Keratinocyte (primary cell): Measurements from ENCODE around the gene GJB4. TPM values are rescaled to one million over a fixed set of nuclear protein-coding genes. Genes with fewer than 3 reads are reported as not detected.
"Not testable (repeated sequence)": the region's sequence is repeated elsewhere in the genome, so short reads cannot be mapped to it uniquely, and the experiment has no call there.

ENCODE experiments used
- DNase-seq: peaks from one replicate; pipeline ENCODE4 v3.0.0-alpha.2; 2011; ENCODE audit warnings: low read depth, missing footprints, low spot score
- FAIRE-seq: peaks from 2 replicates; lab custom pipeline; 2011; peaks lifted over from hg19 to GRCh38; lab: Jason Lieb, UNC
- H2AFZ ChIP-seq: 2 replicates; pipeline ENCODE4 v1.6.0; 2012; ENCODE audit warnings: low read length, control low read depth, inconsistent platforms; ENCODE audit not compliant: control insufficient read depth
- H3K27ac ChIP-seq: 2 replicates; pipeline ENCODE4 v1.5.1; 2011; ENCODE audit warnings: low read length; ENCODE audit not compliant: control insufficient read depth, insufficient read depth
- H3K27me3 ChIP-seq: 3 replicates; pipeline ENCODE4 v1.6.0; 2011; ENCODE audit warnings: low read length; ENCODE audit not compliant: control insufficient read depth, insufficient read depth; ENCODE audit errors: extremely low read depth
- H3K36me3 ChIP-seq, 2 experiments: 2 replicates in 1 of 2; 3 replicates in 1 of 2; pipeline ENCODE4 v1.5.1; 2011; ENCODE audit warnings: low read length in 2 of 2, mild to moderate bottlenecking in 1 of 2; ENCODE audit not compliant: control insufficient read depth in 2 of 2, insufficient read depth in 2 of 2; ENCODE audit errors: extremely low read depth in 1 of 2
- H3K4me1 ChIP-seq: 3 replicates; pipeline ENCODE4 v1.5.1; 2011; ENCODE audit warnings: low read length; ENCODE audit not compliant: control insufficient read depth, insufficient read depth; ENCODE audit errors: extremely low read depth
- H3K4me2 ChIP-seq: 3 replicates; pipeline ENCODE4 v1.6.0; 2011; ENCODE audit warnings: low read depth, low read length; ENCODE audit not compliant: control insufficient read depth, insufficient read depth; ENCODE audit errors: extremely low read depth
- H3K4me3 ChIP-seq, 3 experiments: fragments of 200-600 bp in 1 of 3; sonication (generic) in 1 of 3; 2 replicates in 2 of 3; 3 replicates in 1 of 3; pipeline ENCODE4 v1.5.1; 2011 to 2016; ENCODE audit warnings: low read length in 3 of 3, mild to moderate bottlenecking in 3 of 3, control low read depth in 2 of 3, inconsistent platforms in 1 of 3, low read depth in 1 of 3, mixed read lengths in 1 of 3, mixed run types in 1 of 3, moderate library complexity in 1 of 3; ENCODE audit not compliant: control insufficient read depth in 2 of 3, insufficient read depth in 2 of 3; ENCODE audit errors: extremely low read depth in 1 of 3
- H3K79me2 ChIP-seq: 2 replicates; pipeline ENCODE4 v1.6.0; 2012; ENCODE audit warnings: low read length; ENCODE audit not compliant: control insufficient read depth, insufficient read depth
- H3K9ac ChIP-seq: 3 replicates; pipeline ENCODE4 v1.6.0; 2011; ENCODE audit warnings: low read length; ENCODE audit not compliant: control insufficient read depth, insufficient read depth; ENCODE audit errors: extremely low read depth
- H3K9me1 ChIP-seq: 3 replicates; pipeline ENCODE4 v1.6.0; 2011; ENCODE audit warnings: low read length; ENCODE audit not compliant: control insufficient read depth, insufficient read depth; ENCODE audit errors: extremely low read depth
- H3K9me3 ChIP-seq: 2 replicates; pipeline ENCODE4 v1.5.1; 2012; ENCODE audit warnings: low read depth, low read length; ENCODE audit not compliant: control insufficient read depth
- H4K20me1 ChIP-seq: 3 replicates; pipeline ENCODE4 v1.6.0; 2011; ENCODE audit warnings: low read length; ENCODE audit not compliant: control insufficient read depth, insufficient read depth; ENCODE audit errors: extremely low read depth
- CTCF ChIP-seq, 3 experiments: IDR thresholded peaks in 1 of 3; conservative IDR thresholded peaks in 1 of 3; optimal IDR thresholded peaks in 1 of 3; 2 replicates in 2 of 3; 3 replicates in 1 of 3; pipeline versions ENCODE3 to v1.5.1; 2011; ENCODE audit warnings: low read length in 3 of 3, mild to moderate bottlenecking in 3 of 3, moderate library complexity in 2 of 3, control low read depth in 1 of 3, inconsistent platforms in 1 of 3; ENCODE audit not compliant: insufficient read depth in 2 of 3; ENCODE audit errors: extremely low read depth in 1 of 3
- EZH2 ChIP-seq: IDR thresholded peaks from one replicate; pipeline ENCODE4 v1.6.1; 2012; ENCODE audit warnings: inconsistent platforms, mild to moderate bottlenecking, low read length, moderate library complexity
- dilution Hi-C: fragments of 300-500 bp; cut with MboI; formaldehyde crosslinking; loops from one replicate; pipeline ENCODE4 v1.7.0; 2020; ENCODE audit warnings: low sequenced_read_pairs; ENCODE audit not compliant: extremely low pct_ligation_motif_present
- polyA plus RNA-seq, 5 experiments: library from polyadenylated mRNA; depleted of rRNA in 3 of 5; stranded (reverse) in 3 of 5; stranded (forward) in 1 of 5; unstranded in 1 of 5; fragments of >200 nt; gene quantifications; 1 replicate in 1 of 5; 2 replicates in 3 of 5; 3 replicates in 1 of 5; pipeline versions ENCODE4 v1.2.1 to v1.2.3, GENCODE V29; 2011 to 2012; ENCODE audit warnings: missing spikeins in 2 of 5, low read depth in 1 of 5, low replicate concordance in 1 of 5

GJB4 gene
- polyA plus RNA-seq, 1 donor (not counting 4 experiments of a cell fraction or from before 2014, with no cell fraction given), result 18.1 TPM

- no peaks in the 10 kb centered on the region for H3K9me3 ChIP-seq
- DNase-seq (no peak), FAIRE-seq (no peak)
- no peaks in the 10 kb centered on the region for H3K4me1 ChIP-seq
- no peaks in the 10 kb centered on the region for H3K9me1 ChIP-seq
- no peaks in the 10 kb centered on the region for H3K27me3 ChIP-seq
- H3K4me2 ChIP-seq, result no peak overlapping the region
- TF ChIP-seq CTCF (optimal IDR thresholded peaks at IDR 0.05 in 1 of 3, IDR thresholded peaks at IDR 0.05 in 1 of 3, conservative IDR thresholded peaks at IDR 0.05 in 1 of 3; ENCODE audit: extremely low read depth in 1 of 3, insufficient read depth in 2 of 3, low read length in 3 of 3) (no peak), EZH2 (no peak)
- no peaks in the 10 kb centered on the region for H3K79me2 ChIP-seq
- no peak overlapping the region for H3K27ac ChIP-seq
- H4K20me1 ChIP-seq, result no peaks in the 10 kb centered on the region
- no peak overlapping the region for H3K9ac ChIP-seq
- H3K4me3 ChIP-seq, result no peak overlapping the region
- no peaks in the 10 kb centered on the region for H3K36me3 ChIP-seq
- dilution Hi-C loops, result no loop called here
- H2AFZ ChIP-seq, result no peak overlapping the region
Observed at GRCh38 chr1:34736692-34737091, 22.8 kb upstream of the GJB4 start.

DNA sequence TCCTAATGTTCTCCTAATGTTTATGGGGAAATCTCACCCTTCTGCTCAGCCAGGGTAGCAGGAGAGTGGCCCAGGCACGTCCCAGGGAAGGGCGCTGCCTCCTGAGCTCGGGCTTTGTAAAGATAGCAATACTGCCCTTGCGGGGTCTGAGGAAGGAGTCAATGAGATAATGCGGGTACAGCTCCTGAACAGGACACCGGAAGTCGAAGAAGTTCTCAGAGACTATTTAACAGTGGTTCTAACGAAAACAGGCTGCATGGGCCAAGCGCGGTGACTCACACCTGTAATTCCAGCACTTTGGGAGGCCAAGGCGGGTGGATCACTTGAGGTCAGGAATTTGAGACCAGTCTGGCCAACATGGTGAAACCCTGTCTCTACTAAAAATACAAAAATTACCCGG, 22.3 kb upstream of the GJB4 start:
- H3K9me3 ChIP-seq, FAIRE-seq, H2AFZ ChIP-seq, H4K20me1 ChIP-seq, H3K36me3 ChIP-seq, H3K9me1 ChIP-seq, dilution Hi-C loops, H3K79me2 ChIP-seq, H3K27ac ChIP-seq, H3K4me1 ChIP-seq, H3K27me3 ChIP-seq, H3K4me2 ChIP-seq, H3K9ac ChIP-seq, H3K4me3 ChIP-seq, DNase-seq: not testable (repeated sequence)

DNA sequence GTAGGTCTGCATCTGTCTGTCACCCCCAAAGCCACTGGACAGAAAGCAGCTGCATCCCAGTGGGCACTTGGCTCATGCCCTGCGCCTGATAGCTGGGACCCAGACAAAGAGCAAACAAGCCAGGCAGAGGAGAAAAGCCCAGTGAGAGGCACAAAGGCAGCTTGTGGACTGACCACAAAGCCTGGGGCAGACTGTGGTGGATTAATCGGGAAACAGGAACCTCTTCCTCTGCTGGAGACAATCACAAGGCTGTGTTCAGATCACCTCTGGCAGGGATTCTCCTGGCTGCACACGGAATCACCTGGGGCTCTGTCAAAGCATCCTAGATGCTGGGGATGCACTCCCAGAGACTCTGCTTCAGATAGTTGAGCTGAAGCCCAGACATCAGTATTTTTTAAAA, 19.9 kb upstream of the GJB4 start:
- Histone ChIP-seq H4K20me1 (no peaks in the 10 kb centered on the region), H3K27me3 (no peaks in the 10 kb centered on the region), H3K4me2 (no peak overlapping the region), H3K36me3 (no peaks in the 10 kb centered on the region), H3K27ac (no peak overlapping the region), H3K9me1 (no peaks in the 10 kb centered on the region), H3K9me3 (no peaks in the 10 kb centered on the region), H3K9ac (no peak overlapping the region), H3K79me2 (no peaks in the 10 kb centered on the region), H3K4me3 (no peak overlapping the region), H2AFZ (no peak overlapping the region), H3K4me1 (no peaks in the 10 kb centered on the region)
- FAIRE-seq, result no peak
- no peak for DNase-seq
- dilution Hi-C loops, result no loop called here
- TF ChIP-seq CTCF (optimal IDR thresholded peaks at IDR 0.05 in 1 of 3, IDR thresholded peaks at IDR 0.05 in 1 of 3, conservative IDR thresholded peaks at IDR 0.05 in 1 of 3; ENCODE audit: extremely low read depth in 1 of 3, insufficient read depth in 2 of 3, low read length in 3 of 3) (no peak), EZH2 (no peak)
